ENCODE results near the gene DAB1. TPM values are rescaled to one million over a fixed set of nuclear protein-coding genes. Genes with fewer than 3 reads are reported as not detected.

Gene DAB1
- total RNA-seq, 1 experiment from 2014 or later: not detected

GRCh38 chr1:57066980-57067610, 356.8 kb downstream of the DAB1 start:
- Histone ChIP-seq H3K27ac (no peak overlapping the region), H3K4me3 (no peak overlapping the region), H3K27me3 (replicated peaks) (peaks cover 15% of the 10 kb centered on the region; the same call in 1 of the 2 replicates), H3K9me3 (replicated peaks) (no peaks in the 10 kb centered on the region), H3K4me1 (replicated peaks) (no peaks in the 10 kb centered on the region), H3K36me3 (no peaks in the 10 kb centered on the region)
- DNase-seq (ENCODE audit: low read depth in 1 of 2, low spot score in 2 of 2): no peak

- peaks cover 15% of the 10 kb centered on the region; the same call in 1 of the 2 replicates for H3K27me3 ChIP-seq (replicated peaks)
- no peaks in the 10 kb centered on the region for H3K36me3 ChIP-seq
- H3K27ac ChIP-seq: no peak overlapping the region
- H3K4me3 ChIP-seq: no peak overlapping the region
- no peaks in the 10 kb centered on the region for H3K9me3 ChIP-seq (replicated peaks)
- H3K4me1 ChIP-seq (replicated peaks): no peaks in the 10 kb centered on the region
- no peak for DNase-seq (ENCODE audit: low read depth in 1 of 2, low spot score in 2 of 2)
These were observed 358.4 kb downstream of the DAB1 start for GRCh38 chr1:57065442-57065841.

- no peak for DNase-seq (ENCODE audit: low read depth in 1 of 2, low spot score in 2 of 2)
- H3K4me3 ChIP-seq: no peak overlapping the region
- H3K27me3 ChIP-seq (replicated peaks): peaks cover 12% of the 10 kb centered on the region; the same call in 1 of the 2 replicates
- H3K9me3 ChIP-seq (replicated peaks): no peaks in the 10 kb centered on the region
- no peaks in the 10 kb centered on the region for H3K4me1 ChIP-seq (replicated peaks)
- H3K36me3 ChIP-seq: no peaks in the 10 kb centered on the region
- H3K27ac ChIP-seq: no peak overlapping the region
These were observed 359.3 kb downstream of the DAB1 start for GRCh38 chr1:57064379-57065140.

GRCh38 chr1:57063406-57064125, 360.3 kb downstream of the DAB1 start:
- Histone ChIP-seq H3K4me3 (no peak overlapping the region), H3K36me3 (no peaks in the 10 kb centered on the region), H3K27me3 (replicated peaks) (0 out of 2 replicates have a peak, but pooled peaks cover 7% of the 10 kb centered on the region), H3K4me1 (replicated peaks) (no peaks in the 10 kb centered on the region), H3K9me3 (replicated peaks) (no peaks in the 10 kb centered on the region), H3K27ac (no peak overlapping the region)
- no peak for DNase-seq (ENCODE audit: low read depth in 1 of 2, low spot score in 2 of 2)

- Histone ChIP-seq H3K4me3 (no peak overlapping the region), H3K4me1 (replicated peaks) (no peaks in the 10 kb centered on the region), H3K27ac (no peak overlapping the region), H3K9me3 (replicated peaks) (no peaks in the 10 kb centered on the region), H3K27me3 (replicated peaks) (0 out of 2 replicates have a peak, but pooled peaks cover 3% of the 10 kb centered on the region), H3K36me3 (no peaks in the 10 kb centered on the region)
- DNase-seq (ENCODE audit: low read depth in 1 of 2, low spot score in 2 of 2): no peak
These were observed 362.5 kb downstream of the DAB1 start for GRCh38 chr1:57061369-57061768.

GRCh38 chr1:57060451-57060850, 363.4 kb downstream of the DAB1 start:
- H3K27ac ChIP-seq: no peak overlapping the region
- no peaks in the 10 kb centered on the region for H3K4me1 ChIP-seq (replicated peaks)
- H3K36me3 ChIP-seq: no peaks in the 10 kb centered on the region
- H3K27me3 ChIP-seq (replicated peaks): no peaks in the 10 kb centered on the region
- DNase-seq (ENCODE audit: low read depth in 1 of 2, low spot score in 2 of 2): no peak
- H3K9me3 ChIP-seq (replicated peaks): no peaks in the 10 kb centered on the region
- no peak overlapping the region for H3K4me3 ChIP-seq

- Histone ChIP-seq H3K4me3 (no peak overlapping the region), H3K9me3 (replicated peaks) (no peaks in the 10 kb centered on the region), H3K4me1 (replicated peaks) (no peaks in the 10 kb centered on the region), H3K27ac (no peak overlapping the region), H3K27me3 (replicated peaks) (no peaks in the 10 kb centered on the region), H3K36me3 (no peaks in the 10 kb centered on the region)
- DNase-seq (ENCODE audit: low read depth in 1 of 2, low spot score in 2 of 2): no peak
These were observed 365.0 kb downstream of the DAB1 start for GRCh38 chr1:57058652-57059501.

- Histone ChIP-seq H3K36me3 (no peaks in the 10 kb centered on the region), H3K27ac (no peak overlapping the region), H3K9me3 (replicated peaks) (no peaks in the 10 kb centered on the region; the same call in 1 of the 2 replicates), H3K4me3 (no peak overlapping the region), H3K27me3 (replicated peaks) (no peaks in the 10 kb centered on the region), H3K4me1 (replicated peaks) (no peaks in the 10 kb centered on the region)
- no peak for DNase-seq (ENCODE audit: low read depth in 1 of 2, low spot score in 2 of 2)
These were observed 375.0 kb downstream of the DAB1 start for GRCh38 chr1:57048856-57049255.

GRCh38 chr1:57046462-57046861, 377.4 kb downstream of the DAB1 start:
- DNase-seq (ENCODE audit: low read depth in 1 of 2, low spot score in 2 of 2): no peak
- Histone ChIP-seq H3K27ac (no peak overlapping the region), H3K4me1 (replicated peaks) (no peaks in the 10 kb centered on the region), H3K27me3 (replicated peaks) (no peaks in the 10 kb centered on the region), H3K9me3 (replicated peaks) (no peaks in the 10 kb centered on the region; the same call in 1 of the 2 replicates), H3K36me3 (no peaks in the 10 kb centered on the region), H3K4me3 (no peak overlapping the region)

GRCh38 chr1:57041901-57042300, 382.0 kb downstream of the DAB1 start:
- Histone ChIP-seq H3K27me3 (replicated peaks) (no peaks in the 10 kb centered on the region), H3K27ac (no peak overlapping the region), H3K4me3 (no peak overlapping the region), H3K4me1 (replicated peaks) (no peaks in the 10 kb centered on the region), H3K9me3 (replicated peaks) (no peaks in the 10 kb centered on the region; the same call in 1 of the 2 replicates), H3K36me3 (no peaks in the 10 kb centered on the region)
- no peak for DNase-seq (ENCODE audit: low read depth in 1 of 2, low spot score in 2 of 2)

- no peaks in the 10 kb centered on the region for H3K4me1 ChIP-seq (replicated peaks)
- H3K4me3 ChIP-seq: no peak overlapping the region
- H3K27ac ChIP-seq: no peak overlapping the region
- no peaks in the 10 kb centered on the region for H3K36me3 ChIP-seq
- no peak for DNase-seq (ENCODE audit: low read depth in 1 of 2, low spot score in 2 of 2)
- no peaks in the 10 kb centered on the region for H3K9me3 ChIP-seq (replicated peaks)
- H3K27me3 ChIP-seq (replicated peaks): no peaks in the 10 kb centered on the region
These were observed 383.0 kb downstream of the DAB1 start for GRCh38 chr1:57040811-57041210.

- no peak overlapping the region for H3K4me3 ChIP-seq
- H3K27ac ChIP-seq: no peak overlapping the region
- no peak for DNase-seq (ENCODE audit: low read depth in 1 of 2, low spot score in 2 of 2)
- H3K4me1 ChIP-seq (replicated peaks): no peaks in the 10 kb centered on the region
- no peaks in the 10 kb centered on the region for H3K9me3 ChIP-seq (replicated peaks)
- H3K27me3 ChIP-seq (replicated peaks): no peaks in the 10 kb centered on the region
- no peaks in the 10 kb centered on the region for H3K36me3 ChIP-seq
These were observed 386.9 kb downstream of the DAB1 start for GRCh38 chr1:57036641-57037579.
